ENCODE measurements around the gene MPO.
A peak's percentile ranks its signal among the peaks of the same experiment; 100 is the strongest.

The MPO gene

DNA sequence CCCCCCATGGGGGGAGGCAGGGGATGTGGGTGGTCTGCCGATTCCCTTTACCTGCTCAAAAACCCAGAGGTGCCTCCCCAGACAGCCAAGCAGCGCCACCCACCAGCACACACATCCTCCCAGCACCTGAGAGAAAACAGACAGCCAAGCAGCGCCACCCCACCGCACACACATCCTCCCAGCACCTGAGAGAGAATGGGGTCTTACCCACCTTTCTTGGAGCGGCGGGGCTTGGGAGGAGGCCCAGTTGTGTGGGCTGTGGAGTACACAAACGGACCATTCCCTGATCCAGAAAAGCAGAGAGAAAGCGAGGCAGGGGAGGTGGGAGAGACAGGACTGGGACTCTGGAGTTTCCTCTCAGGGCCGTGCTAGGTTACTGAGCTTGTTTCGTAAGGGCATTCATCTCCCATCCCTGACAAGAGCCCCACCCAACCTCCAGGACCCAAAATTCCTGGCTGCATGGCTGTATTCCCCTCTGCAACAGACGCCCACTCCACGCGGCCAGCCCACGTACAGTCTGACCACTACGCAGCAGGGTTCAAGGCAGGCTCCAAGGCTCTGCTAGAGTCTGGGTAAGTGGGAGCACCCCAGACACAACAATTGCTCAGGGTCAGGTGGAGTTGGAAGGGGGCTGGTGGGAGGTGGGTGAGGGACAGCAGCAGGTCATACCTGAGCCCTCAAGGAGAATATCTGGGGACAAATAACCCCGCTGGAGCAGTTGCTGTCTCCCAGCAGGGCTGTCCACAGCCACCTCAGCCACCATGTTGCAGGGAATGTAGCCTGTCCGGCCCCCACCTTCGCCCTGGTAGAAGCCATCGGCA lies 25.6 kb upstream of the MPO start:
- DNase-seq = no peak

DNA sequence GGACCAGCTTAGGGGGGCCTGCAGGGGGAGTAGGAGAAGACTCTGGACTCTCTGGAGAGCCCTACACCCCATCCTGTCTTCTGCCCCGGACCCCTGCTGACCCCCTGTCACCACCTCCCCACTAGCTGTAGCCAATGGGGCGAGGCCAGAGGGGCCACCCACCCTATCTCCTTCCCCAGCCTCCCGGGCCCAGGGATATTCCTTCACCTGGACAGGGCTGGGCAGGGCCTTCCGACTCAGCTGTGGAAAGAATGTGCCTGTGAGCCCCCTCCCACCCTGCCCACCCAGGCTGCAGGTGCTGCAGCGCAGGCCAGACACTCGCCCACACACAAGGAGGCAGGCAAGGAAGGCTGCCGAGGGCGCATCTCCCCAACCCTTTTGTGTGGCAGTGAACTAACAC lies 24.9 kb upstream of the MPO start:
- DNase-seq = no peak

DNA sequence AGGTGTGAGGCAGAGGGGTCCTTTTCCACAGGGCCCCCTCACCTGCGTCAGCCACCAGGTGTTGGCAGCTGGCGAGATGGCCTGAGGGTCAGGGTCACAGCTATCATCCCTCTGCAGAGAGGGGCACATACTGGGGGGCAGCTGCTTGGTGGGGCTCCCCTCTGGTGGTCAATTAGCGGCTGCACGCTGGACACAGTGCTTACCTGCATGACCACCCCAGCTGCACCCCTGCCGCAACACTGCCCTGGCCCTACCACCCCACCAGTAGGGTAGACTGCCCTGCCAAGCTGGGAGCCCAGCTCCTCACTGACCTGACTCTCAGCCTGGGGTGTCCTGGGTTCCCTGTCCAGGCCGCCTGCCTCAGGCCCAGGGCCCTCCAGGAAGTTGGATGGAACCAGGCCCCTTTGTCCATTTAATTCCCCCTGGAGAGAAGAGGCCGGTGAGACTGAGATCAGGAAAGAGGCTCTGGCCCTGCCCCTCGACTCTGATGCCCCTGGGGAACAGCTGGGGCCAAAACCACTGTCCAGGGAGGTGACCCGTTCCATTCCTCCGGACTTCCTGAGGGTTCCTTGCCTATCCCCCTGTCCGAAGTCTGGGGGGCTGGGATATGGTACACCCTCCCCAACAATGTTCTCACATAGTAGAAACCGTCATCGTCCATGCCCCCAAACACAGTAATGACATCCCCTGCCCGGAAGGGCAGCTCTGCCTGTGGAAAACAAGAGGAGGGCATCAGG lies 24.2 kb upstream of the MPO start:
- DNase-seq = no peak

DNA sequence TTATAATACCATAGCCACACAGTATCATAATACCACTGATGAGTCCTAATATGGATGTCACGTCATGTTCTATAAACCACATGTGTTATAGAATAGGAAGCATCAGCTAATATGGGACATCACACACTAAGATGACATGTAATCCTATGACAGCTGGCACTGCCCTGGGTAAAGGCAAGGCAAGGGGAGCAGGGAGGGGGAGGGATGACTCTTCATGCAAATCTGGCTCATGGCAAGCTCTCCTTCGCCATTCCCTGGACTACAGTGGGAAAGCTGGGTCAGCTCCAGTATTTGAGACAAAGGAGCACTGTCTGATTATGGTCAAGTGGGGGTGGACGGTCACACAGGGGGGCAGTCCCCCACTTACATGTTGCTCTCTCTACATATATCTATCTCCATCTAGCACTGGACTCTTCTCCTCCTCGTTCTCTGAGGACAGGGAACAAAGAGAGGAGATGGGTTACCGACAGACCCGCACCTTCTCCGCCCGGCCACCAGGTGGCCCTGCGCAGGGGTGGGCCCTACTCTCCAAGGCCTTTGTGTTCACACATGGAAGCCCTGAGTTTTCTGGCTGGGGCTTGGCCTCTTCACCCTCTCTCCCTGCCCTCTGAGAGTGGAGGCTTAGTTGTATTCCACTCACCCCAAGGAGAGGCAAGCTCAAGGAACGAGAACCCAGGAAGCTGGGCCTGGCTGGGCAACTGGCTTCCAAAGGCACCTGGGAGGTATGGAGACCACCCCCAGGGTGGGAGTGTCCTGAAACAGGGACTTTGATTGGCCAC lies 23.4 kb upstream of the MPO start:
- peak; percentile 15 for DNase-seq

DNA sequence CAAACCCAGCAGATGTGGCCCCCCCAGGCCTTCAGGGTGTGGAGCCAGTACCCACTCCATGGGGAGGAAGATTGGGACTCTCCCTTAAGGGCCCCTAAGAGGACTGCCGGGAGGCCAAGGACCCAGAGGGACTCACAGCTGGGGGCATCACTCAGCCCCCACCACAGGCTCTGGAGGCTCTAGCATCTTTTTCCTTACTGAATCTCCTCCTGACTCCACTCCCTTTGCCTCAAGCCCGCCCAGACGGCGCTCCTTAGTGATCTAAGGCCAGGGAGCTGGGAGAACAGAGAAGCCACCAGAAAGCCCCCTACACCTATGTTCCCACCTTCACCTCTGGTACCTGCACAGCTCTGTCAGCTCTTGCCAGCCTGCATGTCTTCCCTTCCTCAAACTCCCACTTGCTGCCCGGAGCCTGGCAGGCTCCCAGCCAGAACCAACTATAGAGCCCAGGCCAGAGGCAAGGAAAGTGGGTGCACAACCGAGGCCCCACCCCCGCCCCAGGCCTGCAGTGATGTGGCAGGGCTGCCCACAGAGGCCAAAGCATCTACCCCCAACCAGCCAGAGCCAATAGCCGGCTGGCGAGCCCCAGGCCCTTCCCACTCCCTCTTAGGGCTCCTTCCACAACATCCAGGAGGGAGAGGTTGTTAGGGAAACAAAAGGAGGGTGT lies 22.3 kb upstream of the MPO start:
- no peak for DNase-seq

DNA sequence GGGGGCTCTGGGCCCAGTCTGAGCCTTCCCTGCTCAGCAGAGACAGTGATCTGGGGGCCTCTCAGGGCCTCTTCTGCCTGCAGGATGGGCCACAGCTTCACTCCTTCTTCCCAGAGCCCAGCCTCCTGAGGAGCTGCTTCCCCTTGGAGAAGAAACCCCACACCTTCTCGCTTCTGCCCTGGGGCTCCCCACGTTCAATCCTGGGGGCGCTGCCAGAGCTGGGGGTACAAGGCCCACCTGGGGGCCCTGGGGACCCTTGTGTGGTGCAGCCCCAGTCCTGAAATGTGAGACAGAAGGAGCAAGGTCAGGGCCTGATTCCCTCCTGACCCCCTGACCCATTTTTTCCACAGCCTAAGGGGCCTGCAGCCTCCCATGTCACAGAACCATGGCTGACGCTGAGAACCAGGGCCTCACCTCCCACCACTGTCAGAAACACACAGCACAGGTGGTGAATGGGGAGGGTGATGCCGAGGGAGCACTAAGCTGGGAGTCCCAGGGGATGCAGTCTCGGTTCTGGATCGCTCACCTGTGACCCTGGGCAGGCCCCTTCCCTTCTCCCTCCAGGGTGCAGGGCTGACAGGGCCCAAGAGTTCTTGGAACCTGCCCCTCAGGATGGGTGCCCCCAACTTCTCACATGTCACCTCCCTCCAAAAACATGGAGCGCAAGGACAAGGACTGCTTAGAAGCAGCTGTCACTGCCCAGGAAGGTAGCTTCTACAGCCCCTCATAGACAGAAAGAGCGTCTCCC lies 21.6 kb upstream of the MPO start:
- DNase-seq = no peak

DNA sequence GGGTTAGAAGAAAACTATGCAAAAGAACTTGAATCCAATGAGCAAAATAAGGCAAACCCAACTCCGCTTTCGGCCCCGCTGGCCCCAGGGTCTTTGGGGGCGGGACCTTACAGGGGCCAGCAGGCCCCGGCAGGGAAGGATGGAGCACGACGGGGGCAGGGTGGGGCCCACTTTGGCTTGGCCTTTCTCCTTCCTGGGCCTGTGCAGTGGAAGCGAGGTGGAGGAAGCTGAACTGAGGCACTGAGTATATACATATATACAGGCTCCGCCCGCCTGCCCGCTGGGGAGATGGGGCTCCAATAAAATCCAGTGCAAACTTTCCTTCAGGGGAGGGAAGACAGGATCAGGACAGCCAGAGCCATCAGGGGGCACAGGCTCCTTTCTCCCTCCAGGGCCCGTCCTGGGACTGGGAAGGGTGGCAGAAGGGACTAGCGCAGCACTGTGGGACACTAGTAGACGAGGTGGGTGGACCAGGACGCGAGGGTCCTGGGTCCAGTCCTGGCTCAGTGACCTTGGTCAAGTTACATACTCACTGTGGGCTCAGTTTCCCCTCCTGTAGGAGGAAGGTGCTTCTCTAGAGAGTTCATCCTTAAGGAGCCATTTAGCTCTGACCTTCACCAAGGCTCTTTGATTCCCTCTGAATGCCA lies 20.9 kb upstream of the MPO start:
- DNase-seq = no peak

DNA sequence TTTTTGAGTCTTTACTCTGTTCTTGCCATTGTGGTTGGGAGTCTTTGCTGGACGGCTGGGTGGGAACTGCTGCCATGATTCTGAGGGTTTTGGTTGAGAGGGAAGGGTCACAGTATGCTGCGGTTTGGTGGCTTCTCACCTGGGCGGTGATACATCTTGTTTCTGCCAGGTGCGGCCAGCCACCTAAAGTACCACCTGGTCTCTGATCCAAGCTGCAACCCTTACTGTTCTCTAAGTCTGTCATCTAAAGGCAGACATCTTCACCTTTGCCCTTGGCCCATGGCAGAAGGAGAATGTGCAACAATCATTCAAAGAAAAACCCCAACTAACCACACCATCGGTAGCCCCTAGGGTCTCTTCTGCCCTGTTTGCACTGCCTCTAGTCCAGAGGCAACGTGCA lies 19.6 kb upstream of the MPO start:
- no peak for DNase-seq

DNA sequence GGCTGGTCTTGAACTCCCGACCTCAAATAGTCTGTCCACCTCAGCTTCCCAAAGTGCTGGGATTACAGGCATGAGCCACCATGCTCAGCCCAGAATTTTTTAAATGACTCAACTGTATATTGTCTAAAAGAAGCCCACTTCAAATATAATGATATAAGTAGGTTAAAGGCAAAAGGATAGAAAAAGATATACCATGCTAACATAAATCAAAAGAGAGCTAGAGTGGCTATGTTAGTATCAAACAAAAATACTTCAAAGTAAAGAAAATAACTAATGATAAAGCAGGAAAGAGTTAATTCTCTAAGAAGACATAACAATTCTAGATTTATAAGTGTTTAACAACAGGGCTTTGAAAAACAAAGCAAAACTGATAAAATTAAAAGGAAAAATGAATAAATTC lies 13.3 kb upstream of the MPO start:
- no peak for DNase-seq

DNA sequence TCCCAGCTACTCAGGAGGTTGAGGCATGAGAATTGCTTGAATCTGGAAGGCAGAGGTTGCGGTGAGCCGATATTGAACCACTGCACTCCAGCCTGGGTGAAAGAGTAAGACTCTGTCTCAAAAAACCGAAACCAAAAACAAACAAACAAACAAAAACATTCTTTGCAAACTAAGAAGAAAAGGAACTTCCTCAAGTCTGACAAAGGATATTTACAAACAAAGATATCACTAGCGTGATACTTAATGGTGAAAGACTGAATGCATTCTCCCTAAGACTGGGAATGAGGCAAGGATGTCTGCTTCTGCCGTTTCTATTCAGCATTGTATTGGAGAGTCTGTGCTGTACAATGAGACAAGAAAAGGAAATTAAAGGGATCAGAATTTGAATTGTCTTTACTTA lies 10.5 kb upstream of the MPO start:
- no peak for DNase-seq

DNA sequence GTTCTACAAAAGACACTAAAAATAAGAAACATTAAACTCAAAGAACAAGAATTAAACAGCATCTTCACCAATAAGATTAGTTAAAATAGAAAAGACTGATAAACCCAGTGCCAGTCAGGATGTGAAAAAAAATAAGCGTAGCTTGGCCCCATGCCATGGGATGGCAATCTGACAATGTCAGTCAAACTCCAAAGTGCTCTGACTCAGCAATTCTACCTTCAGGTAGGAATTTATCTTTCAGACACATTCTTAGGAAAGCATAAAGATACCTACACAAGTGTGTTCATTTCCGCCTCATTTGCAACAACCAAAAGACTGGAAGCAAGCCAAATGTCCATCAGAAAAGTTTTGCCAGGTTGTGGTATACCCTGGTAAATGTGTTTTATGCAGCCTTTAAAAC lies 9.1 kb upstream of the MPO start:
- DNase-seq = no peak

DNA sequence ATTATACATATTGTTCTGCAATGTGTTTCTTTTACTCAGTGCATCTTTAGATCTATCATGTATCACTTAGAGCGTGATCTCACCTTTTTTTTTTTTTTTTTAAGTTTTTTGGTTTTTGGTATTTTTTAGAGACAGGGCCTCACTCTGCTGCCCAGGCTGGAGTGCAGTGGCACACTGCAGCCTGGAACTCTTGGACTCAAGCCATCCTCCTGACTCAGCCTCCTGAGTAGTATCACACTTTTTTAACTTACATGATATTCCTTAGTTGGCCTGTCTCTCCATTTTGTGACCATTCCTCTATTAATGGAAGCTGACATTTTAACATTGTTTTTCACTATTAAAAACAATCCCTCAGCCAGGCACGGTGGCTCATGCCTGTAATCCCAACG lies 4.7 kb upstream of the MPO start:
- DNase-seq = no peak

DNA sequence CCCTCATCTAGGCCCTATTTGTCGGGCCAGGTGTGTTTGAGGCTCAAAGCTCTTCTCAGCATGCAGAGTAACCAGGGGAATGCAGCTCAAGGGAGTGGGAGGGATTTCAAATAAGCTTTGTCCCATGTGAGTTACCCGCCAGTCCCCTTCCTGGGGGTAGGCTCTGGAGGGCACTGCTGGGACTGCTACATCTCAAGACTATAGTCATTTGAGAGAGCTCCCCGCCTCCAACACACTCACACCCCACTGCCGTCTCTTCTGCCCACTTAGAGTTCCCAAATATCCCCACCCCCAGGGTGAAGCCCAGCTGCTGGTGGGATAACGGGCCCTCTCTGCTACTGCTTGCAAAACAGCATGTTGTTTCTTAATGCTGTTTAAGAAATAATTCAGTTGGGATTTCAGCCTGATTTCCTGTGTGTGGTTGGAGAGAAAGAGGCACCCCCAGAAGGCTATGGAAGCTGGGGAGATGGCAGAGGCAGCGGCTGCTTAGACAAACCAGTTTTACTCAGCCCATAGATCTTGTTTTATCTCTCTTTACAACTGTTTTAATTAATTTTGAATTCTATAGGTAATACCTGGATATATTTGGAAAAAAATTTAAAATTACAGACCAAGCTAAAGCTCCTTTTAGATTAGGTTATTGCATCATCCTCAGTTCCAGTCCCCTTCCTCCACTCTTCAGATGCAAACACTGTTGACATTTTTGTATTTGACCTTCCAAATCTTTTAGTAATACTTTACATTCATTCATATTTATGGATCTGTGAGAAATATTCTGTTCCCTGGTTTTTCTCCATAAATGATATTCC lies 4.1 kb upstream of the MPO start:
- DNase-seq = no peak

DNA sequence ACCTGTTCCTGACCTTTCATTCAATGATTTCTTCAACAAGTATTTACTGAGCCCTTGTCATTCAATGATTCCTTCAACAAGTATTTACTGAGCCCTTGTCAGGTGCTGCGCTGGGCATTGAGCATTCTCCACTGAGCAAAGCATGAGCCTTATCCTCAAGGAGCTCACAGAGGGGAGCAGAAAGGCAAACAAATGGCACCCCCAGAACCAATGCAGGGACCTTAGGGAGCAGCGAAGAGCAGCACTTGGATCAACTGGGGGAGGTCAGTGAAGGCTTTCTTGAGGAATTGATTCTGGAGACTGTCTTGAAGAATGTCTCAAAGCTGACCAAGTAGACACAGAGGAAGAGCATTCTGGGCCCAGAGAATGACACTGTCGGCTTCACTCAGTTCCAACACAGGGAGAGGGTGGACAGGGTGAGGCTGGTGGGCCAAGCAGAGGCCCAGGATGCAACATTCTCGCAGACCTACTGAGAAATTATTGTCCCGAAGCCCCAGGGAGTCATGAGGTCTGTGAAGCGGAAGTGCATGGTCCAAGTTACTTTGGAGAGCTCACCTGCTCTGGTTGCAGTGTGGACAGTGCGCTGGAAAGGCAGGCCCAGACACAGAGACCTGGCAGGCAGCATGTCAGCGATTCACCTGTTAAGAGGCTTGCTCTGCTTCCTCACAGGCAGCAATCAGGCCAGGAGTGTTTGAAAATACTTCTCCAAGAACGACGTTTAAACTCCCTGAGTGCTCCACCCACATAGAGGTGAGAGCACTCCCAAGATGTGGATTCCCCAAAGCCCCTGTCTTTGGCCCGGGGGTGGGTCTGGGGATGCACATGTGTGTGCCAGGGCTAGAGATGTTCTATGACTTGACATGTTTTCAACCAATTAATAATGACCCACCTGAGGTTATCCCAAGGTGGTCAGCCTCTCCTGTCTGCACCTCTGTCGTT lies 3.2 kb upstream of the MPO start:
- DNase-seq = no peak

DNA sequence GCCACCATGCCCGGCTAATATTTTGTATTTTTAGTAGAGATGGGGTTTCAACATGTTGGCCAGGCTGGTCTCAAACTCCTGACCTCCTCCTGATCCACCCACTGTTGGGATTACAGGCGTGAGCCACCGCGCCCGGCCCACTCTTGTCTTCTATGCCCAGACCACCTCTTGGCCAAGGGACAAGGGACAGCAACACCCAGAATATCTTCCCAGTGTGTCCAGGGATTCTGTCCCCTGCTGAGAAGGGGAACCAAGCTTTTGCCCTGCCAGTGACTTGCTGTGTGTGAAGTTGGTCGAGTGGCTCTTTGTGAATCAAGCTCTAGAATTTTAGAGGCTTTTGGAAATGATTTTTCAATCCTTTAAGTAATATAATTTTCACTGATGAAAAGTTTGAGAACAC lies 1.7 kb upstream of the MPO start:
- DNase-seq = no peak

DNA sequence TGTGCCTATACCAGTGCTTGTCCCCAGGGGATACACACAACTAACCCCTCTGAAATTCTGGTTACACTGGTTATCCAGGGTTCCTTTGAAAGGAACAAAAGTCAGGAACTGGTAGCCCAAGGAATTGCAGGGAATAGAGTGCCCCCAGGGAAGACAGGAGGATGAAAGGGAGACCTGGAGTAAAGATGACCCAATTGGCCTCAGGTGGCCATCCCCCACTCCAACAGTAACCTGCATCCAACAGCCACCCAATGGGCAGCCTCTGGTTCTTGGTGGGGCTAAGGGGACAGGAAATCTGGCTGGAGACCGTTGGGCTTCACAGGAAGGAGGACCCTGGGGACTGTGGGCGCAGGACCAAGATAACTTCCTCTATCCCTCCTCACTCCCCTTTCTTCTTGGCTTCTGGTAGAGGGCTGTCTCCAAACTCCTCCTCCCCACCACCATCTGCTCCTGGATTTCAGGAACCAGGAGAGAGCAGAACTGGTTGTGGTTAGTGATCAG lies 826 bp upstream of the MPO start:
- DNase-seq = no peak

DNA sequence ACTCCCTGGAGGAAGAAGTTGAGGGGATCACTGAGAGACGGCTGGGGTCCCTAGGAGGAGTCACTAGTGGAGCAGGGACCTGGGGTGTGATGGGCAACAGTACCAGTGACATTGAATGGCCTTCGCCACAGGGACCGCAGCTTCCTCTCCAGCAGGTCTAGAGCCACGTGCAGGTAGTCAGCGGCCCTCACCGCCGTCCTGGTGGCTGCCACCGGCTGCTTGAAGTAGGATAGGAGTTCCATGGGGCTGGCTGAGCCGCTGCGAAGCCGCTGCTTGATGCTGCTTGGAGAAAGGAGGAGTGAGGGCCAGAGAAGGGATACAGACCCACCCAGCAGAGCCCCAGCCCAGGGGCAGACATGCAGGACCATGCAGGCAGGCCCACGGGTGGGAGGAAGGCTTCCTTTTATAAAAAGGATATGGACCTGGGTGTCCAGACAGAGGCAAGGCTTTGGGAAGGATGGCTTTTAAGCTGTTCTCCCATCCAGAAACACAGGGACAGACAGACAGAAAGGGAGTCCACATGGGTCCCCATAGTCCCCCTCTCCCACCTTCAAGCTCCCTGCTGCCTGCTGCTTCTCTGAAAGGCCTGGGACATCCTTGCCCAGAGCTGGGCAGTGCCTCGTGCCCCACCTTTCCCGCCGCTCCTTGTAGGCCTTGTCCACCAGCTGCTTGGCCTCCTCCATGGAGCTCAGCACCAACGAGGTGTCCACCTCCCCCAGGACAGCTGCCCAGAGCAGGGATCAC lies 827 bp downstream of the MPO start:
- DNase-seq = no peak

DNA sequence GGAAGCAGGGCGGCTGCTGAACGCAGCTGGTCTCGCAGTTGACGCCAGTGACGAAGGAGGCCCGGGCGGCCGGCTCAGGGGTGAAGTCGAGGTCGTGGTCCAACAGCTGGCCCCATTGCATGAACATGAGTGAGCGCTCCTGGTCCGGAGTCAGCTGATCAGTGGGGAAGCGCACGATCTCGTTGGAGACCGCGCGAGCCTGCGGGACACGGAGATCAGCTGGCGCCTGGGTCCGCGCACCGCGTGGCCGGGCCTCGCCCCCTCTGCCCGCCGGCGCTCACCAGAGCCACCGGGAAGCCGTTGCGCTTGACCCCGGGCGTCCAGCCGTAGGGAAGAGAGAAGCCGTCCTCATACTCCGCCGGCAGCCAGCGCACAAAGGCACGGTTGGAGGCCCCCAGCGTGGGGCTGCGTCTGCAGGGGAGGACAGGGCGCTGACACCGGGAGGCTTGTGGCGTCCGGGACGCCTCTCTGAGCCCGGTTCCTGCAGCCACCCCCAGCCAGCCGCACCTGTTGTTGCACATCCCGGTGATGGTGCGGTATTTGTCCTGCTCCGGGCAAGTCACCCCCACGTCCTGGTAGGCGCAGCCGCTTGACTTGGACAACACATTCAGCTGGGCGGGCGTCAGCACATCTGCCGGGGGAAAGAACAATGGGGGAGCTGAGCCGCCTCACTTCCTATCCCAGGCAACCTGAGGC lies 1.6 kb downstream of the MPO start:
- DNase-seq = no peak
